Epithelial cell of esophagus (primary cell): ENCODE data around the gene CIZ1.

ENCODE experiments used
- DNase-seq: peaks from one replicate; pipeline ENCODE4 v3.0.0; 2010; ENCODE audit warnings: low read depth
- H3K4me3 ChIP-seq: 2 replicates; pipeline ENCODE4 v1.5.1; 2011; ENCODE audit warnings: mild to moderate bottlenecking, low read length, control low read depth
- CTCF ChIP-seq: IDR thresholded peaks from 2 replicates; pipeline ENCODE4 v1.5.1; 2011; ENCODE audit warnings: low read depth, mild to moderate bottlenecking, low read length, control low read depth, inconsistent platforms; ENCODE audit not compliant: insufficient read depth; ENCODE audit errors: missing control alignments

The CIZ1 gene

DNA sequence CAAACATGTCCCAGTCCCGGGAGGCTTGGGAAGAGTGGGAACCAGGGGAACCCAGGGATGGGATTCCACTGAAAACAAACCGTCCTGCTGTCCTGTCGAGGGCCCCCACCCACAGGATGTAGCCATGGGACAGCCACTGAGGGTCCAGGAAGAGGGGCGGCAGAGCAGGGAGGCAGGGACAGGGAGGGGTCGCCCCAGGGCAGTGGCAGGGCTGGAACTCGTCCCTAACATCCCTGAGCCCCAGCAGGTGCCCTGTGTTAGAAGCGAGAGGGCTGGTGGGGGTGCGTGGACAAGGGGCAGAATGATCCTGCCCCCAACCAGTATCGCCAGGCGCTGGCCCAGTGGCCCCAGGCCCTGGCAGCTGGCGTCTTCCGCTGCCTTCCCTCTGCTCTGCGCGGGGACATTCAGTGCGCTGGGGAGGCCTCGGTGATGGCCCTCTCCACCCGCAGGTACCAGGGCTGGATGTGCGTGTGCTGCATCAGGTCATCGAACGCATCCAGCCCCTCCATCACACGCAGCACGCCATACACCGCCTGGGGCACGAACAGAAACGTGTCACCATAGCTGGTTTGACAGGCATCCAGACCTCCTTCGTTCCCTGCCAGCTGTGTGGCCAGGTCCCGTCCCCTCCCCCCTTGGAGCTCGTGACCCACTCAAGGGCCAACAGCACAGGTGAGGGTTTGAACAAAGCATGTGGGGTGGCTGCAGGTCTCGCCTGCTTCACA lies 70.5 kb downstream of the CIZ1 start:
- no peak for DNase-seq
- TF ChIP-seq CTCF, result no peak
- no peak overlapping the region for H3K4me3 ChIP-seq

GRCh38 chr9:128120061-128120740 lies 71.2 kb downstream of the CIZ1 start:
- no peak overlapping the region for H3K4me3 ChIP-seq
- DNase-seq, result no peak
- TF ChIP-seq CTCF, result no peak

DNA sequence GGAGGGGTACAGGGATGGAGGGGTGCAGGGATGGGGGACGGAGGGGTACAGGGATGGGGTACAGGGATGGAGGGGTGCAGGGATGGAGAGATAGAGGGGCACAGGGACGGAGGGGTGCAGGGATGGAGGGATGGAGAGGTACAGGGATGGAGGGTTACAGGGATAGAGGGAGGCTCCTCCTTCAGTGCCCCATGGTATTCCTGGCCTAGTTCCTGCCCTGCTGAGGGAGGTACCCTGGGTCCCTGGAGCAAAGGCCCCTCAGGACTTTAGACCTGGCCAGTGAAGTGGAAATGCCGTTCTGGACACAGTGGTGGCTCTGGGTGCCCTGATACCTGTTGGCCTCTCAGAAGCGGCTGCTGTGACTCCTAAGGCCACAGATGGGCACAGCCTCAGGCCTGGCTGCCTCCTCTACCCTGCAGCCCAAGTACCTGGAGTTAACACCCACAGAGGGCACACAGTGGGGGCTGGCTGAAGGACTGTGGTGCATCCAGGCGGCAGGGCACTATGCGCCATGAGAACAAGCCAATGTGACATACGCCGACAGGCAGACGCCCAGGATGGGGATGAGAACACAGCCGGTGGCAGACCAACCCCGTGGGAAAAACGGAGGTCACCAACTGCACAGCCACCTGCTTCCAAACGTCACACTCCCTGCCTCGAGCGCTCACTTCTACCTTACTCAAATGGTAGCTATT lies 72.3 kb downstream of the CIZ1 start:
- no peak for DNase-seq
- H3K4me3 ChIP-seq, result no peak overlapping the region
- no peak for TF ChIP-seq CTCF

DNA sequence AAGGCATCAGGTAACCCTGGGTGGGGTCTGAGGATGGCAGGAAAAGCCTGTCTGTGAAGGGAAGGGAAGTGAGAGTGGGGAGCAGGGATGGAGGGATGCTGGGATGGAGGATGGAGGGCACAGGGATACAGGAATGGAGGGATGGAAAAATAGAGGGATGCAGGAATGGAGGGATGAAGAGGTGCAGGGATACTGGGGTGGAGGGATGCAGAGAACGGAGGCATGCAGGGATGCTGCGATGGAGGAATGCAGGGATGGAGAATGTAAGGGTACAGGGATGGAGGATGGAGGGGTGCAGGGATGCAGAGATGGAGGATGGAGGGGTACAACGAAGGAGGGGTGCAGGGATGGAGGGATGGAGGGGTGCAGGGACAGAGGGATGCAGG lies 72.9 kb downstream of the CIZ1 start:
- peak; percentile 26 for DNase-seq
- H3K4me3 ChIP-seq, result no peak overlapping the region
- no peak for TF ChIP-seq CTCF

DNA sequence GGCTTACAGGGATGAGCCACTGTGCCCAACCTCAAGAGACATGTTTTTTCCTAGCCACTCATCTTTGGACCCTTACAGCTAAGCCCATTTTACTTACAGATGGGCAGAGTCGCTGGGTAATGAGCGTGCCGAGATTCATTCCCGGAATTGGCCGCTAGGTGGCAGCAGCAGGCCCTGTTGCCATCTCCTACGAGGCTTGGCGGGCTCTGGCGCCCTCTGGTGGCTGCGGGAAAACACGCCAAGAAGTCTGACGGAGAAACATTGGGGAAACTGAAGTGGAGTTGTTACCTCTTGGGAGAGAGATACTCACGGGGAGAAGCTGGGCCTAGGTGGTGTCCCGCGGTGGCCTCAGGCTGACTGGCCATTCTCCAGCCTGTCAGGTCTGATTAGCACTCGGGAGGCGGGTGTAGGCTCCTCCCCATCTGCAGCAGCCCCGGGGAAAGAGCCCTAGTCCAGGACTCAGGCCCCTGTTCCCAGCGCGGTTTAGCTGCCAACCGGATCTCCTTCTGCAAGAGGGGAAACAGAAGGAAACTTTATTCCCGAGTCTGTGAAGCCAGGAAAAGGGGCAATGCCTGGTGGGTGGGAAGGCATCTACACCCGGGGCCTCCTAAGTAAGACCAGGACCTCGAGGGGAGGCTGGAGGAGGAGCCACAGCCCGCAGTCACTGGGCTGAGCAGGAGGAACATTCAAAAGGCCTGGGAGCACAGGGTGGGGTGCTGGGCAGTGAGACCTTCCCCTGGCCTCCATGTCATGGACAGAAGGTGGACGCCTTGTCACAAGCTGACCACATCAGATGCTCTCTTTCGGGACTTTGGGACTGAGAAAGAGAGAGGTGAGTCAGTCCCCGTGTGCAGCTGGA lies 73.5 kb downstream of the CIZ1 start:
- DNase-seq, result peak; percentile 85
- H3K4me3 ChIP-seq, result no peak overlapping the region
- TF ChIP-seq CTCF, result peak; percentile 100

DNA sequence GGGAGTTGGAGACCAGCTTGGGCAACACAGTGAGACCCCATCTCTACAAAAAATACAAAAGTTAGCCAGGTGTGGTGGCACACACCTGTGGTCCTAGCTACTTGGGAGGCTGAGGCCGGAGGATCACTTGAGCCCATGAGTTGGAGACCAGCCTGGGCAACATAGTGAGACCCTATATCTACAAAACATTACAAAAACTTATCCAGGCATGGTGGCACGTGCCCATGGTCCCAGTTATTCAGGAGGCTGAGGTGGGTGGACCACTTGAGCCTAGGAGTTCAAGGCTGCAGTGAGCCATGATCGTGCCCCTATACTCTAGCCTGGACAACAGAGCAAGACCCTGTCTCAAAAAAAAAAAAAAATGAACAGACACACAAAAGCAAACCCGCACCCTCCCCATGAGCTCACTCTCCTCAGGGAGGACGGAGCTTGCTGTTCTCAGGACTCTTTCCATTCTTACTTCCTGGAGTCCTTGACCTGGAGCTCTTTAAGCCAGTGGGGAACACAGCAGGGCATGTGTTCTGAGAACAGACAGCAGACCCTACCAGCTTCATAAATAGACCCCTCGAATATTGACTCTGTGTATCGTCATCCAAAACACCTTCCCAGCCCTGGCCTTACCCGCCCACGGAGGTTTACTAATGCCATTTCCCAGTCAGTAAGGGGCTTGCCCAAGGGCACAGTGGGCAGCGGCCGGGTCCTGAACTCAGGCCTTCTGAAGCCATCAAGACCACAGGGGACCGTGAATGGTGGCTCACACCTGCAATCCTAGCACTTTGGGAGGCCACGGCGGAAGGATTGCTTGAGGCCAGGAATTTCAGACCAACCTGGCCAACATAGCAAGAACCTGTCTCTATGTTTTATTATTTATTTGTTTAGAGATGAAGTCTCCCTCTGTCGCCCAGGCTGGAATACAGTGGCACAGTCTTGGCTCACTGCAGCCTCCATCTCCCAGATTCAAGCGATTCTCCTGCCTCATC lies 75.0 kb downstream of the CIZ1 start:
- no peak overlapping the region for H3K4me3 ChIP-seq
- DNase-seq, result no peak
- TF ChIP-seq CTCF, result no peak
